Measurements from ENCODE around the gene PLEKHA6.

Gene PLEKHA6

GRCh38 chr1:204380293-204380831 lies 20.6 kb upstream of the PLEKHA6 start:
- DNase-seq (ENCODE audit: low read depth) = no peak

GRCh38 chr1:204377800-204378668 lies 18.3 kb upstream of the PLEKHA6 start:
- peak; percentile 37 for DNase-seq (ENCODE audit: low read depth)

GRCh38 chr1:204376919-204377799 lies 17.4 kb upstream of the PLEKHA6 start:
- DNase-seq (ENCODE audit: low read depth) = no peak

- DNase-seq (ENCODE audit: low read depth) = no peak
Measured at GRCh38 chr1:204376465-204376864, 16.7 kb upstream of the PLEKHA6 start.

GRCh38 chr1:204373911-204374310 lies 14.2 kb upstream of the PLEKHA6 start:
- no peak for DNase-seq (ENCODE audit: low read depth)

- DNase-seq (ENCODE audit: low read depth) = no peak
Measured at GRCh38 chr1:204370176-204370575, 10.4 kb upstream of the PLEKHA6 start.

- no peak for DNase-seq (ENCODE audit: low read depth)
Measured at GRCh38 chr1:204368996-204369726, 9.4 kb upstream of the PLEKHA6 start.

GRCh38 chr1:204367956-204368355 lies 8.2 kb upstream of the PLEKHA6 start:
- DNase-seq (ENCODE audit: low read depth) = peak; percentile 38

GRCh38 chr1:204367193-204367858 lies 7.6 kb upstream of the PLEKHA6 start:
- DNase-seq (ENCODE audit: low read depth) = no peak

- no peak for DNase-seq (ENCODE audit: low read depth)
Measured at GRCh38 chr1:204366759-204367158, 7.0 kb upstream of the PLEKHA6 start.

GRCh38 chr1:204363335-204364114 lies 3.8 kb upstream of the PLEKHA6 start:
- DNase-seq (ENCODE audit: low read depth) = peak; percentile 78

- DNase-seq (ENCODE audit: low read depth) = no peak
Measured at GRCh38 chr1:204362984-204363334, 3.2 kb upstream of the PLEKHA6 start.

- no peak for DNase-seq (ENCODE audit: low read depth)
Measured at GRCh38 chr1:204361781-204362180, 2.1 kb upstream of the PLEKHA6 start.

GRCh38 chr1:204361341-204361771 lies 1.6 kb upstream of the PLEKHA6 start:
- no peak for DNase-seq (ENCODE audit: low read depth)

GRCh38 chr1:204360314-204360713 lies 585 bp upstream of the PLEKHA6 start:
- no peak for DNase-seq (ENCODE audit: low read depth)

GRCh38 chr1:204359131-204359473 lies 627 bp downstream of the PLEKHA6 start:
- no peak for DNase-seq (ENCODE audit: low read depth)

GRCh38 chr1:204358605-204359004 lies 1.1 kb downstream of the PLEKHA6 start:
- DNase-seq (ENCODE audit: low read depth) = no peak

GRCh38 chr1:204357551-204358490 lies 1.9 kb downstream of the PLEKHA6 start:
- DNase-seq (ENCODE audit: low read depth) = no peak

GRCh38 chr1:204356997-204357396 lies 2.7 kb downstream of the PLEKHA6 start:
- DNase-seq (ENCODE audit: low read depth) = peak; percentile 42

GRCh38 chr1:204355913-204356312 lies 3.8 kb downstream of the PLEKHA6 start:
- no peak for DNase-seq (ENCODE audit: low read depth)

Data from EH (cell line).